Upper lobe of left lung (tissue), 4 donors: ENCODE results near the gene VPS39.

Experiments used
- CTCF ChIP-seq, 6 experiments: fragments of 450-650 bp in 4 of 6; fragments of 200-600 bp in 2 of 6; sonication (generic) in 2 of 6; IDR thresholded peaks; one replicate each; pipeline ENCODE4 v1.5.1; 2016 to 2019; ENCODE audit warnings: antibody characterized with exemption in 6 of 6
- POLR2A ChIP-seq, 4 donors: fragments of 450-650 bp; IDR thresholded peaks; one replicate each; pipeline ENCODE4 v1.5.1; 2016 to 2017; ENCODE audit warnings: antibody characterized with exemption in 4 of 4, mild to moderate bottlenecking in 2 of 4
- POLR2AphosphoS5 ChIP-seq, 2 donors: sonication (generic); formaldehyde crosslinking; IDR thresholded peaks; one replicate each; pipeline ENCODE4 v1.5.1; 2017; ENCODE audit warnings: antibody characterized with exemption in 2 of 2

- TF ChIP-seq CTCF (IDR thresholded peaks at IDR 0.05), result no peak
- no peak for TF ChIP-seq POLR2A (IDR thresholded peaks at IDR 0.05)
- no peak for TF ChIP-seq POLR2AphosphoS5 (IDR thresholded peaks at IDR 0.05)
Measured at GRCh38 chr15:42123546-42123945, 84.6 kb downstream of the VPS39 start.
